Keratinocyte (primary cell): ENCODE data around the gene CHST13. TPM values are rescaled to one million over a fixed set of nuclear protein-coding genes. Genes with fewer than 3 reads are reported as not detected.
"Not testable (repeated sequence)": the region's sequence is repeated elsewhere in the genome, so short reads cannot be mapped to it uniquely, and the experiment has no call there.

ENCODE experiments used
- DNase-seq: peaks from one replicate; pipeline ENCODE4 v3.0.0-alpha.2; 2011; ENCODE audit warnings: low read depth, missing footprints, low spot score
- FAIRE-seq: peaks from 2 replicates; lab custom pipeline; 2011; peaks lifted over from hg19 to GRCh38; lab: Jason Lieb, UNC
- H2AFZ ChIP-seq: 2 replicates; pipeline ENCODE4 v1.6.0; 2012; ENCODE audit warnings: low read length, control low read depth, inconsistent platforms; ENCODE audit not compliant: control insufficient read depth
- H3K27ac ChIP-seq: 2 replicates; pipeline ENCODE4 v1.5.1; 2011; ENCODE audit warnings: low read length; ENCODE audit not compliant: control insufficient read depth, insufficient read depth
- H3K27me3 ChIP-seq: 3 replicates; pipeline ENCODE4 v1.6.0; 2011; ENCODE audit warnings: low read length; ENCODE audit not compliant: control insufficient read depth, insufficient read depth; ENCODE audit errors: extremely low read depth
- H3K36me3 ChIP-seq, 2 experiments: 2 replicates in 1 of 2; 3 replicates in 1 of 2; pipeline ENCODE4 v1.5.1; 2011; ENCODE audit warnings: low read length in 2 of 2, mild to moderate bottlenecking in 1 of 2; ENCODE audit not compliant: control insufficient read depth in 2 of 2, insufficient read depth in 2 of 2; ENCODE audit errors: extremely low read depth in 1 of 2
- H3K4me1 ChIP-seq: 3 replicates; pipeline ENCODE4 v1.5.1; 2011; ENCODE audit warnings: low read length; ENCODE audit not compliant: control insufficient read depth, insufficient read depth; ENCODE audit errors: extremely low read depth
- H3K4me2 ChIP-seq: 3 replicates; pipeline ENCODE4 v1.6.0; 2011; ENCODE audit warnings: low read depth, low read length; ENCODE audit not compliant: control insufficient read depth, insufficient read depth; ENCODE audit errors: extremely low read depth
- H3K4me3 ChIP-seq, 3 experiments: fragments of 200-600 bp in 1 of 3; sonication (generic) in 1 of 3; 2 replicates in 2 of 3; 3 replicates in 1 of 3; pipeline ENCODE4 v1.5.1; 2011 to 2016; ENCODE audit warnings: low read length in 3 of 3, mild to moderate bottlenecking in 3 of 3, control low read depth in 2 of 3, inconsistent platforms in 1 of 3, low read depth in 1 of 3, mixed read lengths in 1 of 3, mixed run types in 1 of 3, moderate library complexity in 1 of 3; ENCODE audit not compliant: control insufficient read depth in 2 of 3, insufficient read depth in 2 of 3; ENCODE audit errors: extremely low read depth in 1 of 3
- H3K79me2 ChIP-seq: 2 replicates; pipeline ENCODE4 v1.6.0; 2012; ENCODE audit warnings: low read length; ENCODE audit not compliant: control insufficient read depth, insufficient read depth
- H3K9ac ChIP-seq: 3 replicates; pipeline ENCODE4 v1.6.0; 2011; ENCODE audit warnings: low read length; ENCODE audit not compliant: control insufficient read depth, insufficient read depth; ENCODE audit errors: extremely low read depth
- H3K9me1 ChIP-seq: 3 replicates; pipeline ENCODE4 v1.6.0; 2011; ENCODE audit warnings: low read length; ENCODE audit not compliant: control insufficient read depth, insufficient read depth; ENCODE audit errors: extremely low read depth
- H3K9me3 ChIP-seq: 2 replicates; pipeline ENCODE4 v1.5.1; 2012; ENCODE audit warnings: low read depth, low read length; ENCODE audit not compliant: control insufficient read depth
- H4K20me1 ChIP-seq: 3 replicates; pipeline ENCODE4 v1.6.0; 2011; ENCODE audit warnings: low read length; ENCODE audit not compliant: control insufficient read depth, insufficient read depth; ENCODE audit errors: extremely low read depth
- EZH2 ChIP-seq: IDR thresholded peaks from one replicate; pipeline ENCODE4 v1.6.1; 2012; ENCODE audit warnings: inconsistent platforms, mild to moderate bottlenecking, low read length, moderate library complexity
- dilution Hi-C: fragments of 300-500 bp; cut with MboI; formaldehyde crosslinking; loops from one replicate; pipeline ENCODE4 v1.7.0; 2020; ENCODE audit warnings: low sequenced_read_pairs; ENCODE audit not compliant: extremely low pct_ligation_motif_present
- polyA plus RNA-seq, 5 experiments: library from polyadenylated mRNA; depleted of rRNA in 3 of 5; stranded (reverse) in 3 of 5; stranded (forward) in 1 of 5; unstranded in 1 of 5; fragments of >200 nt; gene quantifications; 1 replicate in 1 of 5; 2 replicates in 3 of 5; 3 replicates in 1 of 5; pipeline versions ENCODE4 v1.2.1 to v1.2.3, GENCODE V29; 2011 to 2012; ENCODE audit warnings: missing spikeins in 2 of 5, low read depth in 1 of 5, low replicate concordance in 1 of 5
- TF ChIP-seq, protein P1 (sequence below), 3 experiments: IDR thresholded peaks in 1 of 3; conservative IDR thresholded peaks in 1 of 3; optimal IDR thresholded peaks in 1 of 3; 2 replicates in 2 of 3; 3 replicates in 1 of 3; pipeline versions ENCODE3 to v1.5.1; 2011; ENCODE audit warnings: low read length in 3 of 3, mild to moderate bottlenecking in 3 of 3, moderate library complexity in 2 of 3, control low read depth in 1 of 3, inconsistent platforms in 1 of 3; ENCODE audit not compliant: insufficient read depth in 2 of 3; ENCODE audit errors: extremely low read depth in 1 of 3

The CHST13 gene
- polyA plus RNA-seq, 1 donor (not counting 4 experiments of a cell fraction or from before 2014, with no cell fraction given), result not detected

DNA sequence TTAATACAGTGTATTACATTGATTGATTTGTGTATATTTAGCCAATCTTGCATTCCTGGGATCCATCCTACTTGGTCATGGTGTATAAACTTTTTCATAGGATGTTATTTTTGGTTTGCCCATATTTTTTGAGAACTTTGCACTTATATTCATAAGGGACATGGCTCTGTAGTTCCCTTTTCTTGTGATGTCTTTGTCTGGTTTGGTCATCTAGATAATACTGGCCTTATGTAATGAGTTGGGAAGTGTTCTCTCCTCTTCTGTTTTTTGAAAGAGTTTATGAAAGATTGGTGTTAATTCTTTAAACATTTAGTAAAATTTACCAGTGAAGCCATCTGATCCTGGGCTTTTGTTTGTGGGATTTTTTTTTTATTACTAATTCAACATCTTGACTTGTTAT is 9.6 kb downstream of the CHST13 start:
- DNase-seq (no peak), FAIRE-seq (no peak)
- no peaks in the 10 kb centered on the region for H3K9me1 ChIP-seq
- no peaks in the 10 kb centered on the region for H3K4me1 ChIP-seq
- no peak overlapping the region for H3K4me2 ChIP-seq
- no peaks in the 10 kb centered on the region for H3K79me2 ChIP-seq
- no peak overlapping the region for H3K9ac ChIP-seq
- no peak overlapping the region for H3K4me3 ChIP-seq
- H2AFZ ChIP-seq, result no peak overlapping the region
- no peaks in the 10 kb centered on the region for H3K9me3 ChIP-seq
- TF ChIP-seq, protein P1, sequence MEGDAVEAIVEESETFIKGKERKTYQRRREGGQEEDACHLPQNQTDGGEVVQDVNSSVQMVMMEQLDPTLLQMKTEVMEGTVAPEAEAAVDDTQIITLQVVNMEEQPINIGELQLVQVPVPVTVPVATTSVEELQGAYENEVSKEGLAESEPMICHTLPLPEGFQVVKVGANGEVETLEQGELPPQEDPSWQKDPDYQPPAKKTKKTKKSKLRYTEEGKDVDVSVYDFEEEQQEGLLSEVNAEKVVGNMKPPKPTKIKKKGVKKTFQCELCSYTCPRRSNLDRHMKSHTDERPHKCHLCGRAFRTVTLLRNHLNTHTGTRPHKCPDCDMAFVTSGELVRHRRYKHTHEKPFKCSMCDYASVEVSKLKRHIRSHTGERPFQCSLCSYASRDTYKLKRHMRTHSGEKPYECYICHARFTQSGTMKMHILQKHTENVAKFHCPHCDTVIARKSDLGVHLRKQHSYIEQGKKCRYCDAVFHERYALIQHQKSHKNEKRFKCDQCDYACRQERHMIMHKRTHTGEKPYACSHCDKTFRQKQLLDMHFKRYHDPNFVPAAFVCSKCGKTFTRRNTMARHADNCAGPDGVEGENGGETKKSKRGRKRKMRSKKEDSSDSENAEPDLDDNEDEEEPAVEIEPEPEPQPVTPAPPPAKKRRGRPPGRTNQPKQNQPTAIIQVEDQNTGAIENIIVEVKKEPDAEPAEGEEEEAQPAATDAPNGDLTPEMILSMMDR (optimal IDR thresholded peaks at IDR 0.05 in 1 of 3, IDR thresholded peaks at IDR 0.05 in 1 of 3, conservative IDR thresholded peaks at IDR 0.05 in 1 of 3; ENCODE audit: extremely low read depth in 1 of 3, insufficient read depth in 2 of 3, low read length in 3 of 3), result no peak
- TF ChIP-seq EZH2, result no peak
- no peak overlapping the region for H3K27ac ChIP-seq
- no peaks in the 10 kb centered on the region for H4K20me1 ChIP-seq
- dilution Hi-C loops, result no loop called here
- H3K27me3 ChIP-seq, result peaks cover 12% of the 10 kb centered on the region
- H3K36me3 ChIP-seq, result no peaks in the 10 kb centered on the region

DNA sequence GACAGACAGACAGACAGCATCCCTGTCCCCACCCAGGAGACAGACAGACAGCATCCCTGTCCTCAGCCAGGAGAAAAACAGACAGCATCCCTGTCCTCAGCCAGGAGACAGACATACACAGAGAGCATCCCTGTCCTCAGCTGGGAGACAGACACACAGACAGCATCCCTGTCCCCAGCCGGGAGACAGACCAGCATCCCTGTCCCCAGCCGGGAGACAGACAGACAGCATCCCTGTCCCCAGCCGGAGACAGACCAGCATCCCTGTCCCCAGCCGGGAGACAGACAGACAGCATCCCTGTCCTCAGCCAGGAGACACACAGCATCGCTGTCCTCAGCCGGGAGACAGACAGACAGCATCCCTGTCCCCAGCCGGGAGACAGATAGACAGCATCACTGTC is 10.8 kb downstream of the CHST13 start:
- DNase-seq, FAIRE-seq: not testable (repeated sequence)
- peaks cover 18% of the 10 kb centered on the region for H3K27me3 ChIP-seq

DNA sequence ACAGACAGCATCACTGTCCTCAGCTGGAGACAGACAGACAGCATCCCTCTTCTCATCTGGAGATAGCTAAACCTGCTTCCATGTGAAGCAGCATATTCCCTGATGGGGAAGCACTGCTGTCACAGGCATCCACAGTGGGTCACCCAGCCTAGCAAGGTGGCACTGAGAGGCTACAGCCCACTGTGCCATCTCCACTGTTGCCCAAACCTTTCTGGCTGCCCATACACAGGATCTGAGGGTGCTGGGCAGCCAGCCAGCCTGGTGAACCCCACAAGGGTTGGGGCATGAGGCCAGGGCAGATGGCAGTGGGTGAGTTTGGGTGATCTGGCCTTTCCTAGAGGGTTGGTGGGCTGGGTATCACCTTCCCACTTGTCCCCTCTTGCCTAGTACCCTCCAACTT is 11.7 kb downstream of the CHST13 start:
- Histone ChIP-seq H3K4me1 (peaks cover 7% of the 10 kb centered on the region), H3K4me3 (no peak overlapping the region), H2AFZ (no peak overlapping the region), H3K4me2 (no peak overlapping the region), H3K9ac (no peak overlapping the region), H3K36me3 (no peaks in the 10 kb centered on the region), H3K9me3 (no peaks in the 10 kb centered on the region), H3K27me3 (peaks cover 21% of the 10 kb centered on the region), H3K27ac (no peak overlapping the region), H3K79me2 (no peaks in the 10 kb centered on the region), H4K20me1 (no peaks in the 10 kb centered on the region), H3K9me1 (no peaks in the 10 kb centered on the region)
- TF ChIP-seq, protein P1 (optimal IDR thresholded peaks at IDR 0.05 in 1 of 3, IDR thresholded peaks at IDR 0.05 in 1 of 3, conservative IDR thresholded peaks at IDR 0.05 in 1 of 3; ENCODE audit: extremely low read depth in 1 of 3, insufficient read depth in 2 of 3, low read length in 3 of 3), result no peak
- TF ChIP-seq EZH2, result no peak
- DNase-seq (no peak), FAIRE-seq (no peak)
- dilution Hi-C loops, result no loop called here

More for the DNA sequence above, 10.8 kb downstream of the CHST13 start:
- H3K9me1 ChIP-seq, H3K27ac ChIP-seq, dilution Hi-C loops, H3K4me3 ChIP-seq, H3K79me2 ChIP-seq, H3K4me1 ChIP-seq, H2AFZ ChIP-seq, H3K4me2 ChIP-seq, H3K9me3 ChIP-seq, H3K36me3 ChIP-seq, H4K20me1 ChIP-seq, H3K9ac ChIP-seq: not testable (repeated sequence)
